PC-3 (cell line): ENCODE results near the gene CACNA1C. TPM values are rescaled to one million over a fixed set of nuclear protein-coding genes. Genes with fewer than 3 reads are reported as not detected.
A peak's percentile ranks its signal among the peaks of the same experiment; 100 is the strongest.

Experiments
- ATAC-seq: fragments of 200-7000 bp; cut with Tn5 transposase; 2 replicates; pipeline ENCODE4 v1.9.1; 2020; ENCODE audit warnings: mild to moderate bottlenecking, moderate library complexity
- BruUV-seq: library from RNA; stranded (reverse); fragments of 400-500 nt; replicated peaks from 2 replicates; lab custom pipeline; 2021; lab: Mats Ljungman, UMichigan
- CTCF ChIA-PET: fragments of 300-600 bp; sonication (Branson Sonifier 250); formaldehyde crosslinking; loops from one replicate; lab custom pipeline; 2022; ENCODE audit warnings: antibody characterized with exemption; lab: Charles Lee
- POLR2A ChIA-PET: fragments of 300-600 bp; sonication (Branson Sonifier 250); formaldehyde crosslinking; loops from one replicate; lab custom pipeline; 2022; ENCODE audit warnings: antibody characterized with exemption; ENCODE audit not compliant: unreplicated experiment; lab: Charles Lee
- DNase-seq: peaks from one replicate; pipeline ENCODE4 v3.0.0-alpha.2; 2015
- H2AFZ ChIP-seq: fragments of 300-600 bp; sonication (generic); 2 replicates; pipeline ENCODE4 v1.6.0; 2016; ENCODE audit warnings: antibody characterized with exemption, low read length
- H3F3A ChIP-seq: fragments of 300-600 bp; sonication (generic); one replicate; pipeline ENCODE4 v1.6.0; 2017; ENCODE audit warnings: antibody characterized with exemption, low read length, control low read depth, mild to moderate bottlenecking; ENCODE audit not compliant: unreplicated experiment
- H3K27ac ChIP-seq: fragments of 300-600 bp; sonication (generic); 2 replicates; pipeline ENCODE4 v1.5.1; 2016; ENCODE audit warnings: mild to moderate bottlenecking, low read length
- H3K27me3 ChIP-seq: fragments of 300-600 bp; sonication (generic); 2 replicates; pipeline ENCODE4 v1.6.1; 2016; ENCODE audit warnings: low read length, mixed read lengths
- H3K36me3 ChIP-seq: fragments of 300-600 bp; sonication (generic); 2 replicates; pipeline ENCODE4 v1.6.1; 2016; ENCODE audit warnings: low read depth, mixed run types, low read length, mixed read lengths
- H3K4me1 ChIP-seq: fragments of 300-600 bp; sonication (generic); 2 replicates; pipeline ENCODE4 v1.5.1; 2016; ENCODE audit warnings: low read length; ENCODE audit not compliant: insufficient read depth
- H3K4me2 ChIP-seq: fragments of 300-600 bp; sonication (generic); 2 replicates; pipeline ENCODE4 v1.6.0; 2016; ENCODE audit warnings: low read length
- H3K4me3 ChIP-seq: fragments of 300-600 bp; sonication (generic); 2 replicates; pipeline ENCODE4 v1.5.1; 2016; ENCODE audit warnings: mild to moderate bottlenecking, low read length, mixed read lengths
- H3K79me2 ChIP-seq: fragments of 300-600 bp; sonication (generic); 2 replicates; pipeline ENCODE4 v1.6.1; 2017; ENCODE audit warnings: low read length, mixed read lengths
- H3K9ac ChIP-seq: fragments of 300-600 bp; sonication (generic); 2 replicates; pipeline ENCODE4 v1.6.0; 2016; ENCODE audit warnings: mild to moderate bottlenecking, low read length
- H3K9me2 ChIP-seq: fragments of 300-600 bp; sonication (generic); replicated peaks from 2 replicates; pipeline ENCODE4 v1.6.1; 2016; ENCODE audit warnings: mixed run types, low read length, mixed read lengths
- H3K9me3 ChIP-seq: fragments of 300-600 bp; sonication (generic); 2 replicates; pipeline ENCODE4 v1.6.1; 2016; ENCODE audit warnings: low read length, mixed read lengths
- H4K20me1 ChIP-seq: fragments of 300-600 bp; sonication (generic); 2 replicates; pipeline ENCODE4 v1.6.1; 2016; ENCODE audit warnings: low read length, mixed read lengths
- EZH2 ChIP-seq: fragments of 300-600 bp; sonication (generic); IDR thresholded peaks from one replicate; pipeline ENCODE4 v1.6.1; 2017; ENCODE audit warnings: antibody characterized with exemption, mild to moderate bottlenecking, low read length; ENCODE audit not compliant: unreplicated experiment
- EZH2phosphoT487 ChIP-seq: fragments of 300-600 bp; sonication (generic); IDR thresholded peaks from 2 replicates; pipeline ENCODE4 v1.6.1; 2018; ENCODE audit warnings: mild to moderate bottlenecking, antibody characterized with exemption, low read length, borderline replicate concordance
- intact Hi-C: fragments of 100-400 bp; cut with micrococcal nuclease; formaldehyde crosslinking; loops from 2 replicates; pipeline ENCODE4 v1.9.0; 2023
- total RNA-seq: library from RNA; depleted of rRNA; stranded (reverse); fragments of >200 nt; gene quantifications from 2 replicates; pipeline ENCODE4 v1.2.3, GENCODE V29; 2014
- TF ChIP-seq, protein P1 (sequence below): fragments of 300-600 bp; sonication (generic); conservative IDR thresholded peaks from 2 replicates; pipeline ENCODE4 v1.5.1; 2017; ENCODE audit warnings: antibody characterized with exemption, low read depth, mild to moderate bottlenecking, low read length

CACNA1C gene
- total RNA-seq, 1 experiment from 2014 or later, result not detected

- no peaks in the 10 kb centered on the region for H3K4me1 ChIP-seq
- POLR2A ChIA-PET, result no interaction called here
- no peak overlapping the region for H3K27ac ChIP-seq
- no peaks in the 10 kb centered on the region for H3K36me3 ChIP-seq
- H3K9ac ChIP-seq, result no peak overlapping the region
- no peaks in the 10 kb centered on the region for H3F3A ChIP-seq
- no peaks in the 10 kb centered on the region for H3K9me2 ChIP-seq
- H3K4me2 ChIP-seq, result no peak overlapping the region
- peaks cover 49% of the 10 kb centered on the region for H3K27me3 ChIP-seq
- no TSS peak for BruUV-seq
- DNase-seq, result no peak
- no peak overlapping the region for H3K4me3 ChIP-seq
- TF ChIP-seq EZH2 (no peak), EZH2phosphoT487 (no peak)
- TF ChIP-seq, protein P1, sequence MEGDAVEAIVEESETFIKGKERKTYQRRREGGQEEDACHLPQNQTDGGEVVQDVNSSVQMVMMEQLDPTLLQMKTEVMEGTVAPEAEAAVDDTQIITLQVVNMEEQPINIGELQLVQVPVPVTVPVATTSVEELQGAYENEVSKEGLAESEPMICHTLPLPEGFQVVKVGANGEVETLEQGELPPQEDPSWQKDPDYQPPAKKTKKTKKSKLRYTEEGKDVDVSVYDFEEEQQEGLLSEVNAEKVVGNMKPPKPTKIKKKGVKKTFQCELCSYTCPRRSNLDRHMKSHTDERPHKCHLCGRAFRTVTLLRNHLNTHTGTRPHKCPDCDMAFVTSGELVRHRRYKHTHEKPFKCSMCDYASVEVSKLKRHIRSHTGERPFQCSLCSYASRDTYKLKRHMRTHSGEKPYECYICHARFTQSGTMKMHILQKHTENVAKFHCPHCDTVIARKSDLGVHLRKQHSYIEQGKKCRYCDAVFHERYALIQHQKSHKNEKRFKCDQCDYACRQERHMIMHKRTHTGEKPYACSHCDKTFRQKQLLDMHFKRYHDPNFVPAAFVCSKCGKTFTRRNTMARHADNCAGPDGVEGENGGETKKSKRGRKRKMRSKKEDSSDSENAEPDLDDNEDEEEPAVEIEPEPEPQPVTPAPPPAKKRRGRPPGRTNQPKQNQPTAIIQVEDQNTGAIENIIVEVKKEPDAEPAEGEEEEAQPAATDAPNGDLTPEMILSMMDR, result no peak
- intact Hi-C loops, result no loop called here
- H4K20me1 ChIP-seq, result no peaks in the 10 kb centered on the region
- CTCF ChIA-PET, result no interaction called here
- ATAC-seq, result no peak
- H3K79me2 ChIP-seq, result no peaks in the 10 kb centered on the region
- no peaks in the 10 kb centered on the region for H3K9me3 ChIP-seq
- H2AFZ ChIP-seq, result no peak overlapping the region
Observed at GRCh38 chr12:2383325-2384028, 330.7 kb downstream of the CACNA1C start.

DNA sequence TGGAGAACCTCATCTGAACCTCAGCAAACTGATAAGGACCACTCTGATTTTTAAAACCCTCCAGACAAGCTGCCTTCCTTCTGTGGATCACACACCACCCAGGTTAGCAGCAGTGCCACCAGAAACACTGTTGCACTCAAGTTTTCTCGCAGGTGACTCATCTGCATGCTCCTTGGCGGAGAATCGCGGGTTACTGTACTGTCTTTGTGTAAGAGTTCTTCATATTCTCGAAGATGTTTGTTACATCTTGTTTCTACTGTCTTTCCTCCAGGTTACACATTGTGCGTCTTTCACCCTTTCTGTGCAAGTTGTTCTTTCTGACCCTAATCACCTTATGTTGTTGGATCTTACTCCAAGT, 331.2 kb downstream of the CACNA1C start:
- POLR2A ChIA-PET, result no interaction called here
- no TSS peak for BruUV-seq
- H3K4me2 ChIP-seq, result no peak overlapping the region
- intact Hi-C loops, result no loop called here
- H3K4me3 ChIP-seq, result no peak overlapping the region
- DNase-seq (peak; percentile 6), ATAC-seq (no peak)
- no peaks in the 10 kb centered on the region for H3K9me2 ChIP-seq
- no peaks in the 10 kb centered on the region for H3K9me3 ChIP-seq
- no peaks in the 10 kb centered on the region for H3K79me2 ChIP-seq
- H3K4me1 ChIP-seq, result no peaks in the 10 kb centered on the region
- peaks cover 44% of the 10 kb centered on the region for H3K27me3 ChIP-seq
- no peak for TF ChIP-seq EZH2
- no peak for TF ChIP-seq EZH2phosphoT487
- TF ChIP-seq, protein P1, result no peak
- no peak overlapping the region for H3K9ac ChIP-seq
- H3F3A ChIP-seq, result no peaks in the 10 kb centered on the region
- H2AFZ ChIP-seq, result no peak overlapping the region
- CTCF ChIA-PET, result no interaction called here
- H3K27ac ChIP-seq, result no peak overlapping the region
- H4K20me1 ChIP-seq, result no peaks in the 10 kb centered on the region
- H3K36me3 ChIP-seq, result no peaks in the 10 kb centered on the region

- H3K9me3 ChIP-seq, result no peaks in the 10 kb centered on the region
- no peaks in the 10 kb centered on the region for H3F3A ChIP-seq
- H3K27me3 ChIP-seq, result peaks cover 39% of the 10 kb centered on the region
- no peak overlapping the region for H3K4me2 ChIP-seq
- DNase-seq (no peak), ATAC-seq (no peak)
- BruUV-seq, result no TSS peak
- H3K9ac ChIP-seq, result no peak overlapping the region
- no peak overlapping the region for H3K27ac ChIP-seq
- intact Hi-C loops, result no loop called here
- no peaks in the 10 kb centered on the region for H4K20me1 ChIP-seq
- H3K4me3 ChIP-seq, result no peak overlapping the region
- ChIA-PET POLR2A (no interaction called here), CTCF (no interaction called here)
- no peak for TF ChIP-seq EZH2
- TF ChIP-seq, protein P1, result no peak
- TF ChIP-seq EZH2phosphoT487, result no peak
- no peak overlapping the region for H2AFZ ChIP-seq
- H3K4me1 ChIP-seq, result no peaks in the 10 kb centered on the region
- H3K9me2 ChIP-seq, result no peaks in the 10 kb centered on the region
- H3K36me3 ChIP-seq, result no peaks in the 10 kb centered on the region
- no peaks in the 10 kb centered on the region for H3K79me2 ChIP-seq
Observed at GRCh38 chr12:2384533-2385351, 332.0 kb downstream of the CACNA1C start.
